GM18526 (cell line): ENCODE results near the gene PRPF40B.
"Not testable (repeated sequence)": the region's sequence is repeated elsewhere in the genome, so short reads cannot be mapped to it uniquely, and the experiment has no call there.

ENCODE experiments used
- POLR2A ChIP-seq: IDR thresholded peaks from 3 replicates; pipeline ENCODE4 v1.6.1; 2011; ENCODE audit not compliant: insufficient read length; ENCODE audit errors: extremely low read depth

The PRPF40B gene

GRCh38 chr12:49599961-49600360 lies 23.4 kb upstream of the PRPF40B start:
- no peak for TF ChIP-seq POLR2A

GRCh38 chr12:49603721-49604120 lies 19.6 kb upstream of the PRPF40B start:
- TF ChIP-seq POLR2A = no peak

GRCh38 chr12:49604856-49605255 lies 18.5 kb upstream of the PRPF40B start:
- no peak for TF ChIP-seq POLR2A

GRCh38 chr12:49605539-49605938 lies 17.8 kb upstream of the PRPF40B start, which contains the start of gene FAM186B:
Gene FAM186B, minus strand, starts transcription at chr12:49605639. Its CDS starts 162 bp downstream, at chr12:49605477.
- not testable (repeated sequence) for TF ChIP-seq POLR2A

GRCh38 chr12:49609059-49609874 lies 14.1 kb upstream of the PRPF40B start:
- no peak for TF ChIP-seq POLR2A

- TF ChIP-seq POLR2A = no peak
These were observed 13.5 kb upstream of the PRPF40B start for GRCh38 chr12:49609875-49610154.

GRCh38 chr12:49612210-49612609 lies 11.2 kb upstream of the PRPF40B start:
- no peak for TF ChIP-seq POLR2A

- TF ChIP-seq POLR2A = no peak
These were observed 7.6 kb upstream of the PRPF40B start for GRCh38 chr12:49615725-49616124.

GRCh38 chr12:49616533-49617219 lies 6.7 kb upstream of the PRPF40B start:
- TF ChIP-seq POLR2A = no peak

- no peak for TF ChIP-seq POLR2A
These were observed 4.8 kb upstream of the PRPF40B start for GRCh38 chr12:49618576-49618975.

- no peak for TF ChIP-seq POLR2A
These were observed 4.1 kb upstream of the PRPF40B start for GRCh38 chr12:49619286-49619685.

GRCh38 chr12:49621651-49622500 lies 1.5 kb upstream of the PRPF40B start:
- peak; percentile 11 for TF ChIP-seq POLR2A

GRCh38 chr12:49622501-49623141 lies 740 bp upstream of the PRPF40B start:
- no peak for TF ChIP-seq POLR2A

GRCh38 chr12:49624921-49625577 lies 1.7 kb downstream of the PRPF40B start:
- no peak for TF ChIP-seq POLR2A
